GM12873 (cell line): Measurements from ENCODE around the gene DDIAS.

Experiments
- CTCF ChIP-seq: IDR thresholded peaks from 2 replicates; pipeline ENCODE4 v1.5.1; 2012; ENCODE audit warnings: low read depth, mild to moderate bottlenecking, moderate library complexity, low read length, control low read depth; ENCODE audit not compliant: insufficient read depth; ENCODE audit errors: missing control alignments

DDIAS gene

DNA sequence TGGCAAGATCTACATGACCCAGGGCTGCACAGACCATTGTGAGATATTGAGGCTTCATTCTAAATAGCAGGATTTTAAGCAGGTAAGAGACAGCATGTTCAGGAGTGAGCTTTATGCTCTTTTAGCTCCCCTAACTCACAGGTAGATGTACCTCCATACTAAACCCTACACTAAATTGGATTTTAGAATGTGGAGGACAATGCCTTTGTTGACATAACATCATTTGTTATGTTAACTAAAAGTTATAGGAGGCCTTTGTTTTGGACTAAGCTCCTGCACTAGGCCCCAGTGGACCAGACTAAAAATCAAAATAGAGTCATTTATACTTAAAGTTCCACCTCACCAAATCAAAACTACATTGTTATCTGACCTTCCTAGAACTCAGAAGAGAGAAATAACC lies 6.8 kb downstream of the DDIAS start:
- no peak for TF ChIP-seq CTCF

DNA sequence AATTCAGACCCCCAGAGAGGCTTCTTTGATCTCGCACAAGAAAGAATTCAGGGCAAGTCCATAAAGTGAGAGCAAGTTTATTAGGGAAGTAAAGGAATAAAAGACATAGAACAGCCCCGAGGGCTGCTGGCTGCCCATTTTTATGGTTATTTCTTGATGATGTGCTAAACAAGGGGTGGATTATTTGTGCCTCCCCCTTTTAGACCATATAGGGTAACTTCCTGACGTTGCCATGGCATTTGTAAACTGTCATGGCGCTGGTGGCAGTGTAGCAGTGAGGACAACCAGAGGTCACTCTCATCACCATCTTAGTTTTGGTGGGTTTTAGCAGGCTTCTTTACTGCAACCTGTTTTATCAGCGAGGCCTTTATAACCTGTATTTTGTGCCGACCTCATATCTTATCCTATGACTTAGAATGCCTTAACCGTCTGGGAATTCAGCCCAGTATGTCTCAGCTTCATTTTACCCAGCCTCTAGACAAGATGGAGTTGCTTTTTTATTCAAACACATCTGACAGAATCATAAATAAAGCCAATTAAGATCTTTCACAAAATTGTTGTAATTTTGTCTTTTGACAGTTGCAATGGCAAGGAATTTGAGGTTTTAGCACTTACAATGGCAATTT lies 7.6 kb downstream of the DDIAS start:
- TF ChIP-seq CTCF, result no peak

DNA sequence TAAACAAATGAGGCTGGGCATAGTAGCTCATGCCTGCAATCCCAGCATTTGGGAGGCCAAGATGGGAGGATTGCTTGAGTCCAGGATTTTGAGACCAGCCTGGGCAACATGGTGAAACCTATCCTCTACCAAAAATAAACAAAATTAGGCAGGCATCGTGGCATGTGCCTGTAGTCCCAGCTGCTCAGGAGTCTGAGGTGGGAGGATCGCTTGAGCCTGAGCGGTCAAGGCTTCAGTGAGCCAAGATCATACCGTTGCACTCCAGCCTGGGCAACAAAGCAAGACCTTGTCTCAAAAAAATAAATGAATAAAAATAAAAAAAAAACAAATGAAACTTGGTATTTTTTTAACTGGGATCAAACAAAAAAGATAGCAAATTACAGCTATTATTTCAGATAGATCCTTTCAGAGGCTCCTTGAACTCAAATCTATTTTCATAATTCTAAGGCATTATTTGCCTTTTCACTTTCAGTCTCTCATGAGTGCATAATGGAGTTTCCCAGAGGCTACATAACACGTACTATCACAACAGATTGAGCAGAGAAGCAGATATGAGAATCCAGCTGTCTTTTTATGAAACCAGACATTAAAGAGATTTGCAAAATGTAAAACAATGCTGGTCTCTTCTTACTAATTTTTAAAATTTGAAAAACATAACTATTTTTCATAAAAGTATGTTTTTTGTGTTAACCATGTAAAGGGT lies 23.1 kb downstream of the DDIAS start:
- TF ChIP-seq CTCF, result no peak

- peak; percentile 79 for TF ChIP-seq CTCF
Measured at GRCh38 chr11:82927264-82927880, 25.8 kb downstream of the DDIAS start.

DNA sequence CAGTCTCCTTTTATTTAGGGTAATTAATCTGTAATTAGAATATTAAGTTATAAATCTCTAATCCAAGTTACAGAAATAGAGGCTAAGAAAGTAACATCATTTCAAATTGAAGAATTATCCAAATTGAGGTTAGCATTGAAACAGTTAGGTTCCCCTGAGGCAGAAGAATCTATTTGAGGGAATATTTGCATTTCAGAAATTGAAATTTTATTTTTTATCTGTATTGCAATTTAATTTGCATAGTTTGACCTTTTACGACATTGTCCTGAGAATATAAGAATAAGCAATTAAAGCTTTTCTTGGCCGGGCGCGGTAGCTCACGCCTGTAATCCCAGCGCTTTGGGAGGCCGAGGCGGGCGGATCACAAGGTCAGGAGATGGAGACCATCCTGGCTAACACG lies 27.6 kb downstream of the DDIAS start:
- TF ChIP-seq CTCF, result no peak

DNA sequence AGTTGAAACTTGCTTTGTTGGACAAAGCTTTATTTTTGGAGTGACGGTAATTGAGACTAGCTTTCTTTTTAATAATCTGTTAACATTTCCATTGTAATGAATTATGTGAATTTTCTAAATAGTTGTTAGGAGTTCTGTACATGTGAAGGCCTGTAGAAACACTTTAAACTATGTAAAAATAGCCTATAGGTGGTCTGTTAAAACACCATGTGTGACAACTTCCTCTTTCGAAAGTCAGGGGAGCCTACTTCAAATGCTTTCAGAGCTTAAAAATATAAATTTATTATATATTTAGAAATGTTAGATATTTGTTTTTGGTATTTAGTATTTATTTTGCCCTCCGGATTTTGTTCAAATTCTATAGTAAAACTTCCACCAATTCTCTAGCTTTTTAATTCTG lies 28.7 kb downstream of the DDIAS start:
- no peak for TF ChIP-seq CTCF

DNA sequence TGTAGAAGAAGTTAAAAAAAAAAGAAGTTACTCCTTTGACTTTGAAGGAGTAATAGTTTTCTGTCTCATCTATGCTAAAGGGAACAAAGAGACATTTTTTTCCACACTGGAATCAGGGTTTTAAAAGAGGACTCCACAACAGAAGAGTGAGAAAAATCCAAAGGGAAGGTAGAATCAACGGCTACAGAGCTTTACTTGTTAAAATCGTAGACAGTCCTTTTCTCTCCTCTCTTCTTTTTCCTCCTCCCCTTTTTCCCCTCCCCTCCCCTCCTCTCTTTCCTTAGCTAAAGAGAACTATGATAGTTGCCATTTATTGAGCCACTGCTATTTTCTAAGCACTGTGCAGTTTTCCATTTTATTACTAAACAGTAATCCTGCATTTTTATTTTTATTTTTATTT lies 29.2 kb downstream of the DDIAS start:
- TF ChIP-seq CTCF, result no peak
